ENCODE results near the gene DPYSL4. TPM values are rescaled to one million over a fixed set of nuclear protein-coding genes. Genes with fewer than 3 reads are reported as not detected.
"Not testable (repeated sequence)": the region's sequence is repeated elsewhere in the genome, so short reads cannot be mapped to it uniquely, and the experiment has no call there.

The DPYSL4 gene
- total RNA-seq, 4 donors from 2014 or later = 1.5 to 5.0 TPM; not detected in 2

DNA sequence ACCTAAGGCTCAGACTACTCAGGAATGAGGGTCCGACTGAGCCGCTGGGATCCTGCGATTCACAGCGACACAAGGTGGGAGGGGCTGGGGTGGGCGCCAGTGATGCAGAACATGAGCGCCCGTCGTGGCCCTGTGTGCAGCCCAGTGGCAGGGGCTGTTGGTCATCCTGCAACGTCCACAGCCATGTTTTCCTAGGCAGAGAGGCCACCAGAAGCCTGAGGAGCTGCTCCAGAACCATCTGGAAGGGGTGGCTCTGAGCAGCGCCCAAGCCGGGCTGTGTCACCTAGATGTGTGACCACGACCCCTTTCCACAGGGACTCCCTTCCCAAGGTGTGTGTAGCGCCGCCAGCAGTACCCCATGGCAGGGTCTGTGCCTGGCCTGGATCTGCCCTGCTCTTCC lies 24.5 kb downstream of the DPYSL4 start:
- no peak overlapping the region for H3K4me3 ChIP-seq
- H3K27me3 ChIP-seq = no peaks in the 10 kb centered on the region
- TF ChIP-seq CTCF (IDR thresholded peaks at IDR 0.05) (no peak), POLR2A (IDR thresholded peaks at IDR 0.05) (no peak)
- intact Hi-C loops (cut with DNase I; ENCODE audit: low total_unique reads) = no loop called here
- no peaks in the 10 kb centered on the region for H3K9me3 ChIP-seq
- no peaks in the 10 kb centered on the region for H3K4me1 ChIP-seq
- no peak for DNase-seq
- no peaks in the 10 kb centered on the region for H3K36me3 ChIP-seq
- H3K27ac ChIP-seq = no peak overlapping the region

- no peak for DNase-seq
- no peak for TF ChIP-seq CTCF (IDR thresholded peaks at IDR 0.05)
- TF ChIP-seq POLR2A (IDR thresholded peaks at IDR 0.05) = no peak
- H3K27me3 ChIP-seq = no peaks in the 10 kb centered on the region
- no peaks in the 10 kb centered on the region for H3K4me1 ChIP-seq
- intact Hi-C loops (cut with DNase I; ENCODE audit: low total_unique reads) = no loop called here
- no peak overlapping the region for H3K27ac ChIP-seq
- H3K4me3 ChIP-seq = no peak overlapping the region
- H3K36me3 ChIP-seq = no peaks in the 10 kb centered on the region
- H3K9me3 ChIP-seq = peaks cover 0 to 3% of the 10 kb centered on the region in 2 donors
Observed at GRCh38 chr10:132212816-132213215, 26.1 kb downstream of the DPYSL4 start.

- no peak for TF ChIP-seq CTCF (IDR thresholded peaks at IDR 0.05)
- TF ChIP-seq POLR2A (IDR thresholded peaks at IDR 0.05) = no peak
- intact Hi-C loops (cut with DNase I; ENCODE audit: low total_unique reads) = no loop called here
- no peak for DNase-seq
- Histone ChIP-seq H3K9me3 (peaks cover 0 to 3% of the 10 kb centered on the region in 2 donors), H3K4me1 (no peaks in the 10 kb centered on the region), H3K4me3 (no peak overlapping the region), H3K27ac (no peak overlapping the region), H3K36me3 (no peaks in the 10 kb centered on the region), H3K27me3 (no peaks in the 10 kb centered on the region)
Observed at GRCh38 chr10:132213917-132214316, 27.2 kb downstream of the DPYSL4 start.

- H3K9me3 ChIP-seq; DNase-seq; H3K27me3 ChIP-seq; H3K4me1 ChIP-seq; H3K4me3 ChIP-seq; H3K27ac ChIP-seq; H3K36me3 ChIP-seq; intact Hi-C loops (cut with DNase I; ENCODE audit: low total_unique reads): not testable (repeated sequence)
Observed at GRCh38 chr10:132216441-132216840, 29.7 kb downstream of the DPYSL4 start.

DNA sequence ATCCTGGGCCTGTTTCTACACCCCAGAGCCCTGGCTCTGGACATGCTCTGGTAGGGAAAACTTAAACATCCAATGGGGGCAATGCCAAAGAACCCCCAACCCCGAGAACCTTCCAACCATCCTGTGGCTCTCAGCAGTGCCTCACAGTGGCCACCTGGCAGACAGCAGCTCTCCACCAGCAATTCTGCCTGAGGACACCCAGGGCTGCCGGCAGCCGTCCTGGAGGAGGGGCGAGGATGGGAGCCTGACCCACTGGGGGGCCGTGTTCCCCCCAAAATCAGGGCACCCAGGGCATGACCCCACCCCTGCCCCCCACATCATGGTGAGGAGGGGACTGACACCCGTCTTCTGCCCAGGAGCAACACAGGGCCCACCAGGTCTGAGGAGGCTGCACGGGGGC lies 32.7 kb downstream of the DPYSL4 start:
- H3K4me3 ChIP-seq = no peak overlapping the region
- H3K27ac ChIP-seq = no peak overlapping the region
- DNase-seq = no peak
- peaks cover 0 to 7% of the 10 kb centered on the region in 2 donors for H3K4me1 ChIP-seq
- no peaks in the 10 kb centered on the region for H3K36me3 ChIP-seq
- H3K27me3 ChIP-seq = no peaks in the 10 kb centered on the region
- TF ChIP-seq POLR2A (IDR thresholded peaks at IDR 0.05) (no peak), CTCF (IDR thresholded peaks at IDR 0.05) (no peak)
- intact Hi-C loops (cut with DNase I; ENCODE audit: low total_unique reads) = no loop called here
- peaks cover 0 to 3% of the 10 kb centered on the region in 2 donors for H3K9me3 ChIP-seq

DNA sequence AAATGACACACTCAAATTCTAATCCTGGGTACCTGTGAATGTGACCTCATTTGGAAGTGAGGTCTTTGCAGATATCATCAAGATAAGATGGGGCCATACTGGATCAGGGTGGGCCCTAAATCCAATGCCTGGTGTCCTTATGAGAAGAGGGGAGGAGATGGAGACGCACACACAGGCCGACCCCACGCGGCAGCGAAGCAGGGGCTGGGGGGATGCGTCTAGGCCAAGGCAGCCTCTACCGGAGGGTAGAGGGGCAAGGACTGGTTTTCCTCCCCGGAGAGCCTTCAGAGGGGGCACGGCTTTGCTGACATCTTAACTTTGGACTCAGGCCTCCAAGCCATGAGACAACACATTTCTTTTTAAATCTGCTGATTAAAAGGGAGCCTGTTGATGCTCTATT lies 33.3 kb downstream of the DPYSL4 start:
- peaks cover 0 to 3% of the 10 kb centered on the region in 2 donors for H3K9me3 ChIP-seq
- peaks cover 0 to 7% of the 10 kb centered on the region in 2 donors for H3K4me1 ChIP-seq
- no peak for DNase-seq
- no peak overlapping the region for H3K4me3 ChIP-seq
- no peak overlapping the region for H3K27ac ChIP-seq
- intact Hi-C loops (cut with DNase I; ENCODE audit: low total_unique reads) = loop anchor here (5.0 kb wide), 2 partner anchors 132 to 232 kb away; no protein-coding TSS in a partner anchor
- no peak for TF ChIP-seq CTCF (IDR thresholded peaks at IDR 0.05)
- TF ChIP-seq POLR2A (IDR thresholded peaks at IDR 0.05) = no peak
- no peaks in the 10 kb centered on the region for H3K27me3 ChIP-seq
- no peaks in the 10 kb centered on the region for H3K36me3 ChIP-seq

DNA sequence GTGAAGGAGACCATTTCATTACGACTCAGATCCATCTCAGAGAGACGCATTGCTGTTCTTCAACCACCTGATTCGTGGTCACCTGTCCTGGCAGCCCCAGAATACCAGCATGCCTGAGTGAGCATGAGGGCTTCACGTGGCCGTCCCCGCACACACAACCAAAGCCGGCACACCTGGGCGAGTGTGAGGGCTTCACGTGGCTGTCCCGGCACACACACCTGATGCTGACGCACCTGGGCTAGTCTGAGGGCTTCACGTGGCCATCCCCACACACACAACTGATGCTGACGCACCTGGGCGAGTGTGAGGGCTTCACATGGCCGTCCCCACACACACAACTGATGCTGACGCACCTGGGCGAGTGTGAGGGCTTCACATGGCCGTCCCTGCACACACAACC lies 34.2 kb downstream of the DPYSL4 start:
- H3K4me1 ChIP-seq, H3K36me3 ChIP-seq, H3K27me3 ChIP-seq, DNase-seq, H3K9me3 ChIP-seq, H3K4me3 ChIP-seq, H3K27ac ChIP-seq: not testable (repeated sequence)
- intact Hi-C loops (cut with DNase I; ENCODE audit: low total_unique reads) = loop anchor here (5.0 kb wide), 2 partner anchors 131 to 231 kb away; no protein-coding TSS in a partner anchor
